H1 (cell line): Measurements from ENCODE around the gene MTCH2. TPM values are rescaled to one million over a fixed set of nuclear protein-coding genes. Genes with fewer than 3 reads are reported as not detected.

Experiments used
- BCL11A ChIP-seq, 2 experiments: IDR thresholded peaks; one replicate each; pipeline ENCODE4 v1.6.1; 2011; ENCODE audit warnings: low read depth in 2 of 2, low read length in 2 of 2, mild to moderate bottlenecking in 2 of 2
- CBX5 ChIP-seq: fragments of 300-800, 300-1000 bp; sonication (generic); IDR thresholded peaks from 2 replicates; pipeline ENCODE4 v1.7.1; 2016; ENCODE audit warnings: antibody characterized with exemption, low read length, low read depth
- CBX8 ChIP-seq: fragments of 300-800, 300-1000 bp; sonication (generic); IDR thresholded peaks from 2 replicates; pipeline ENCODE4 v1.7.1; 2016; ENCODE audit warnings: low read depth, low read length, borderline replicate concordance
- CREB1 ChIP-seq: IDR thresholded peaks from 2 replicates; pipeline ENCODE4 v1.6.1; 2012; ENCODE audit warnings: inconsistent platforms
- EGR1 ChIP-seq: IDR thresholded peaks from 2 replicates; pipeline ENCODE4 v1.6.1; 2011; ENCODE audit warnings: low read depth, low read length, borderline replicate concordance
- POLR2AphosphoS5 ChIP-seq: IDR thresholded peaks from 2 replicates; pipeline ENCODE4 v1.6.1; 2011; ENCODE audit warnings: low read depth, low read length
- RNF2 ChIP-seq: fragments of 200-900, 300-1000 bp; sonication (generic); IDR thresholded peaks from 2 replicates; pipeline ENCODE4 v1.7.1; 2016; ENCODE audit warnings: borderline replicate concordance, low read depth, mild to moderate bottlenecking, antibody characterized with exemption, low read length; ENCODE audit not compliant: poor library complexity, severe bottlenecking; ENCODE audit errors: missing control alignments
- polyA plus RNA-seq, 7 experiments: library from polyadenylated mRNA; depleted of rRNA in 3 of 7; stranded (reverse) in 5 of 7; unstranded in 2 of 7; fragments of >200 nt in 5 of 7; fragments of 200-250 nt in 2 of 7; gene quantifications; 1 replicate in 5 of 7; 2 replicates in 1 of 7; 4 replicates in 1 of 7; pipeline versions ENCODE4 v1.2.1 to v1.2.3, GENCODE V29; 2011 to 2013; ENCODE audit warnings: missing spikeins in 2 of 7, mixed read lengths in 2 of 7
- total RNA-seq: library from RNA; stranded (reverse); fragmentation: NEBNext Ultra II Directional; extraction: Animal tissue kit (Norgen Biotek cat#: 25700); gene quantifications from 2 replicates; pipeline ENCODE4 v1.2.1, GENCODE V29; 2021
- TF ChIP-seq, protein P1 (sequence below): fragments of 300-600 bp; sonication (generic); IDR thresholded peaks from 2 replicates; pipeline ENCODE4 v1.7.1; 2012; ENCODE audit warnings: low read length, moderate library complexity, mild to moderate bottlenecking, inconsistent platforms; ENCODE audit not compliant: insufficient replicate concordance

The MTCH2 gene
- total and polyA plus RNA-seq, 2 of the 8 experiments (the other 6 are each of a cell fraction or from before 2014, with no cell fraction given) = 157 to 171 TPM

- TF ChIP-seq, protein P1, sequence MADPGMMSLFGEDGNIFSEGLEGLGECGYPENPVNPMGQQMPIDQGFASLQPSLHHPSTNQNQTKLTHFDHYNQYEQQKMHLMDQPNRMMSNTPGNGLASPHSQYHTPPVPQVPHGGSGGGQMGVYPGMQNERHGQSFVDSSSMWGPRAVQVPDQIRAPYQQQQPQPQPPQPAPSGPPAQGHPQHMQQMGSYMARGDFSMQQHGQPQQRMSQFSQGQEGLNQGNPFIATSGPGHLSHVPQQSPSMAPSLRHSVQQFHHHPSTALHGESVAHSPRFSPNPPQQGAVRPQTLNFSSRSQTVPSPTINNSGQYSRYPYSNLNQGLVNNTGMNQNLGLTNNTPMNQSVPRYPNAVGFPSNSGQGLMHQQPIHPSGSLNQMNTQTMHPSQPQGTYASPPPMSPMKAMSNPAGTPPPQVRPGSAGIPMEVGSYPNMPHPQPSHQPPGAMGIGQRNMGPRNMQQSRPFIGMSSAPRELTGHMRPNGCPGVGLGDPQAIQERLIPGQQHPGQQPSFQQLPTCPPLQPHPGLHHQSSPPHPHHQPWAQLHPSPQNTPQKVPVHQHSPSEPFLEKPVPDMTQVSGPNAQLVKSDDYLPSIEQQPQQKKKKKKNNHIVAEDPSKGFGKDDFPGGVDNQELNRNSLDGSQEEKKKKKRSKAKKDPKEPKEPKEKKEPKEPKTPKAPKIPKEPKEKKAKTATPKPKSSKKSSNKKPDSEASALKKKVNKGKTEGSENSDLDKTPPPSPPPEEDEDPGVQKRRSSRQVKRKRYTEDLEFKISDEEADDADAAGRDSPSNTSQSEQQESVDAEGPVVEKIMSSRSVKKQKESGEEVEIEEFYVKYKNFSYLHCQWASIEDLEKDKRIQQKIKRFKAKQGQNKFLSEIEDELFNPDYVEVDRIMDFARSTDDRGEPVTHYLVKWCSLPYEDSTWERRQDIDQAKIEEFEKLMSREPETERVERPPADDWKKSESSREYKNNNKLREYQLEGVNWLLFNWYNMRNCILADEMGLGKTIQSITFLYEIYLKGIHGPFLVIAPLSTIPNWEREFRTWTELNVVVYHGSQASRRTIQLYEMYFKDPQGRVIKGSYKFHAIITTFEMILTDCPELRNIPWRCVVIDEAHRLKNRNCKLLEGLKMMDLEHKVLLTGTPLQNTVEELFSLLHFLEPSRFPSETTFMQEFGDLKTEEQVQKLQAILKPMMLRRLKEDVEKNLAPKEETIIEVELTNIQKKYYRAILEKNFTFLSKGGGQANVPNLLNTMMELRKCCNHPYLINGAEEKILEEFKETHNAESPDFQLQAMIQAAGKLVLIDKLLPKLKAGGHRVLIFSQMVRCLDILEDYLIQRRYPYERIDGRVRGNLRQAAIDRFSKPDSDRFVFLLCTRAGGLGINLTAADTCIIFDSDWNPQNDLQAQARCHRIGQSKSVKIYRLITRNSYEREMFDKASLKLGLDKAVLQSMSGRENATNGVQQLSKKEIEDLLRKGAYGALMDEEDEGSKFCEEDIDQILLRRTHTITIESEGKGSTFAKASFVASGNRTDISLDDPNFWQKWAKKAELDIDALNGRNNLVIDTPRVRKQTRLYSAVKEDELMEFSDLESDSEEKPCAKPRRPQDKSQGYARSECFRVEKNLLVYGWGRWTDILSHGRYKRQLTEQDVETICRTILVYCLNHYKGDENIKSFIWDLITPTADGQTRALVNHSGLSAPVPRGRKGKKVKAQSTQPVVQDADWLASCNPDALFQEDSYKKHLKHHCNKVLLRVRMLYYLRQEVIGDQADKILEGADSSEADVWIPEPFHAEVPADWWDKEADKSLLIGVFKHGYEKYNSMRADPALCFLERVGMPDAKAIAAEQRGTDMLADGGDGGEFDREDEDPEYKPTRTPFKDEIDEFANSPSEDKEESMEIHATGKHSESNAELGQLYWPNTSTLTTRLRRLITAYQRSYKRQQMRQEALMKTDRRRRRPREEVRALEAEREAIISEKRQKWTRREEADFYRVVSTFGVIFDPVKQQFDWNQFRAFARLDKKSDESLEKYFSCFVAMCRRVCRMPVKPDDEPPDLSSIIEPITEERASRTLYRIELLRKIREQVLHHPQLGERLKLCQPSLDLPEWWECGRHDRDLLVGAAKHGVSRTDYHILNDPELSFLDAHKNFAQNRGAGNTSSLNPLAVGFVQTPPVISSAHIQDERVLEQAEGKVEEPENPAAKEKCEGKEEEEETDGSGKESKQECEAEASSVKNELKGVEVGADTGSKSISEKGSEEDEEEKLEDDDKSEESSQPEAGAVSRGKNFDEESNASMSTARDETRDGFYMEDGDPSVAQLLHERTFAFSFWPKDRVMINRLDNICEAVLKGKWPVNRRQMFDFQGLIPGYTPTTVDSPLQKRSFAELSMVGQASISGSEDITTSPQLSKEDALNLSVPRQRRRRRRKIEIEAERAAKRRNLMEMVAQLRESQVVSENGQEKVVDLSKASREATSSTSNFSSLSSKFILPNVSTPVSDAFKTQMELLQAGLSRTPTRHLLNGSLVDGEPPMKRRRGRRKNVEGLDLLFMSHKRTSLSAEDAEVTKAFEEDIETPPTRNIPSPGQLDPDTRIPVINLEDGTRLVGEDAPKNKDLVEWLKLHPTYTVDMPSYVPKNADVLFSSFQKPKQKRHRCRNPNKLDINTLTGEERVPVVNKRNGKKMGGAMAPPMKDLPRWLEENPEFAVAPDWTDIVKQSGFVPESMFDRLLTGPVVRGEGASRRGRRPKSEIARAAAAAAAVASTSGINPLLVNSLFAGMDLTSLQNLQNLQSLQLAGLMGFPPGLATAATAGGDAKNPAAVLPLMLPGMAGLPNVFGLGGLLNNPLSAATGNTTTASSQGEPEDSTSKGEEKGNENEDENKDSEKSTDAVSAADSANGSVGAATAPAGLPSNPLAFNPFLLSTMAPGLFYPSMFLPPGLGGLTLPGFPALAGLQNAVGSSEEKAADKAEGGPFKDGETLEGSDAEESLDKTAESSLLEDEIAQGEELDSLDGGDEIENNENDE = no peak
- TF ChIP-seq POLR2AphosphoS5 (no peak), CBX5 (no peak), EGR1 (no peak), BCL11A (IDR thresholded peaks at IDR 0.05; ENCODE audit: low read depth in 2 of 2, low read length in 2 of 2) (no peak), RNF2 (no peak), CBX8 (no peak), CREB1 (no peak)
Observed at GRCh38 chr11:47659276-47659675, 16.9 kb upstream of the MTCH2 start (continued).
